NCI-H2227 (cell line): ENCODE results near the gene LMBRD1.
"Not testable (repeated sequence)": the region's sequence is repeated elsewhere in the genome, so short reads cannot be mapped to it uniquely, and the experiment has no call there.

ENCODE experiments used
- DNase-seq: peaks from one replicate; lab custom pipeline; 2025; ENCODE audit not compliant: unreplicated experiment; lab: John Stamatoyannopoulos, UW

LMBRD1 gene

DNA sequence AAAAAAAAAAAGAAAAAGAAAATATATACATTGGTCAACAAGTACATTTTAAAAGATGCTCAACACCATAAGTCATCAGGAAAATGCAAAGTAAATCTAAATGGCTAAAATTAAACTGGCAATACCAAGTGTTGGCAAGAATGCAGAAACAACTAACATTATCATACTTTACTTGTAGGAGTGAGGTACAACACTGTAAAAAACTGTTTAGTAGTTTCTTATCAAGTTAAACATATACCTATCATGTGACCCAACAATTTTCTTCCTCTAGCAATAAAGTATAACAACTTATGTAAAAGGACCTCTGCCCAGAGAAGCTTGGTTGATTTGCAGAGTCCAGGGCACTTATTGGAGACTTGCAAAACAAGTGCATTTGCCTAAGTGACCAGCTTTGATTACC, 40.4 kb downstream of the LMBRD1 start:
- DNase-seq: no peak

DNA sequence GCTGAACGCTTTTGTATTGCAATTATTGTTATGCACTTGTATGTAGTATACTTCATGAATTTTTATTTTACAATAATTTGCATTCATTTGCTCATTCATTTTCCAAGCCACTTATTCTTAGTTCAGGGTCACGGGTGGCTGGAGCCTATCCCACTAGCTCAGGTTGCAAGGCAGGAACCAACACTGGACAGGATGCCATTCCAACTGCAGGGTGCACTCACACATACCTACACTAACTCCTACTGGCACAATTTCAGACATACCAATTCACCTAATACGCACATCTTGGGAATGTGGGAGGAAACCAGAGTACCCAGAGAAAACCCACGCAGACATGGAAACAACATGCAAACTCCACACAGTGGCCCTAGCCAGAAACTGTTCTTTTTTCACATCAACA, 61.8 kb downstream of the LMBRD1 start:
- no peak for DNase-seq

DNA sequence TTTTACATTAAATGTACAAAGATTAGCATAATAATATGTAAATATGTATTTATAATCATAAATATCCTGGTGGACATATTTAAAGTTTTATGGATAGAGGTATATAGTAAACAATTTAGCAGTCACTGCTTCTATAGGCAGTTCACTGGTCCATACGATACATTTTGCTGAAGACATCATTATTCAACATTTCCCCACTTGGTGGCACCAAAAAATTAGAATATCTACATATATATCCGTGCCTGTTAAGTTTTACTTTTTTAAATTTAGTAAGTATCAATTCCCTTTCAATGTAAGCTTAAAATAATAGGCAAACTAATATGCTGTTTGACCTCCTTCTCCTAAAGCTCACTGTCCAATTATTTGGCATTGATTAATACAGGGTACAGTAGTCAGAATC, 64.2 kb downstream of the LMBRD1 start:
- peak; percentile 1 for DNase-seq

GRCh38 chr6:69732045-69732444, 64.8 kb downstream of the LMBRD1 start:
- DNase-seq: no peak

DNA sequence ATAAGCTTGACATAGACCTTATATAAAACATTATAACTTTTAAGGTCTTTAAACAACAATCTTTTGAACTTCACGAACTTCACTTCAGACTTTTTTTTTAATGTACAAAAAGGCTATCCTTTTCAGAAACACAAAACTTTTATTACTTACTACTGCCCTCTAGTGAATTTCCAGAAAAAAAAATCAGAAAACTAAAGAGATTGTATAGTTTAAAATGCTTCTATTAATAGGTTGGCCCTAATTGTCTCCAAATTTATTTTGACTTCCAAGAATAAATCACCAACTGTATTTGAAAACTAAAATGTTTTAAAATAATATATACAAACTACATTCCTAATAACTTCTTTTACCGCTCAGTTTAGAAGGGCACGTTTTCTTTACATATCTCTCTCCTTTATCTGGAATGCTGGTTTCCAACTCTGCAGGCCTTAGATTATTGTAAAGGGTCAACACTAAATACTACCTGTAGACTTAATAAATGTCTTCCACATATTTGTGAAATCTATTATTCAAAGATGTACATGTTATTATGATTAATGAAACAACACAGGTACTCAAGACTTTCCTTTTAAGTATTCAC, 66.8 kb downstream of the LMBRD1 start:
- no peak for DNase-seq

- DNase-seq: no peak
Measured at GRCh38 chr6:69722683-69723082, 74.1 kb downstream of the LMBRD1 start.

DNA sequence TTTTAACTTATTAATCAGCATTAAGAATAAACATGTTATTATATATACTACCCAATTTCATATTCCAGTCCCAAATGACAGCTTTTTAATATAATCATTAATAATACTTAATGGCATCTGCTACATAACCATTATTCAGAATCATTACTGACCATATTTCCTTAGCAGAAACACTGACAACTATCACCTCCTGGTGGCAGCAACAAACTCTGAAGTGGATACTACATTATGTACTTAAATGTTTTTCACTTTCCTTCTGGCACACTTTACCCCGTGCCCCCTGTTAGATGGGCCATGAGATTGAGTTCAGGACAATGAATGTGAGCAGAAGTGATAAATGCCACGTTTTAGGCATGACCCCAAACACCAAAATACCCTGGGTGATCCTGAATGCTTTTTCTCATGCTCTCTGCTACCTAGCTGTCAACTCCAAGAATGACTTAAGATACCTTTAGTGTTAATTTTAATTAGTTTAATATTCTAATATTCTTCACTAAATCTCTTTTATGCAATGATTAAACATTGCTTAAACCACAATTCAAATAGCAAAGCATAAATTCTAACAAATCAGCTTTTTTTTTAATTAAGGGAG, 77.1 kb downstream of the LMBRD1 start:
- DNase-seq: peak; percentile 9

DNA sequence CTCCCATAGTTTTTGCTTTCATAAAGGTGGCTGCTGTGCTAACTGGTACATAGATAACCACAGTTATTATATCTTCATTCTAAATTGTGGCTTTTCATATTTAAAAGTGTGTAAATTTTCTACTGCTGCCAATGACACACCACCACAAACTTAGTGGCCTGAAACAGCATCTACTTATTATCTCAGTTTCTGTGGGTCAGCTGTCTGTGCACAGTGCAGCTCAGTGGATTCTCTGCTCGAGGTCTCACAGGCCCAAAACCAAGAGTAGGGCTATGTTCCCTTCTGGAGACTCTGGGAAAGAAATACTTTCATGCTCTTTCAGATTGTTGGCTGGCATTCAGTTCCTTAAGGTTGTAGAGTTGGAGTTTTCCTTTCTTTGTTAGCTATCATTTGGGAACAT, 90.1 kb downstream of the LMBRD1 start:
- DNase-seq: no peak

GRCh38 chr6:69705954-69706353, 90.9 kb downstream of the LMBRD1 start:
- DNase-seq: no peak

DNA sequence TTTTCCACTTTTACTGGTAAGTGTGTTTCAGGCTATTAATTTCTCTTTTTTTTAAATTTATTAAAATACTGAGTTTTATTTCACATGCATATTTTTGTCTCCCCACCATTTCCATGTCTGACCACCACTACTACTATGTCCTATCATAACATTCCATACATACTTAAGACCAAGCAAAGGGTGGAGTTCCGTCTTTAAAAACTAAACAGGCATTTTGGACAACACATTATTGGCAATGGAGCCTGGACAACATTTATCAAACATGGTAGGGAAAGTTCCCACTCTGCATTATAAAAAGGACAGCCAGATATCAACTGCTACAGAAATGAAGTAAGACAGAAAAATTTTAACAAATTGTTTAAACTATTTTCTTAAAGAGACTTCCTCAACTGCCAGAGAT, 91.9 kb downstream of the LMBRD1 start:
- DNase-seq: no peak

DNA sequence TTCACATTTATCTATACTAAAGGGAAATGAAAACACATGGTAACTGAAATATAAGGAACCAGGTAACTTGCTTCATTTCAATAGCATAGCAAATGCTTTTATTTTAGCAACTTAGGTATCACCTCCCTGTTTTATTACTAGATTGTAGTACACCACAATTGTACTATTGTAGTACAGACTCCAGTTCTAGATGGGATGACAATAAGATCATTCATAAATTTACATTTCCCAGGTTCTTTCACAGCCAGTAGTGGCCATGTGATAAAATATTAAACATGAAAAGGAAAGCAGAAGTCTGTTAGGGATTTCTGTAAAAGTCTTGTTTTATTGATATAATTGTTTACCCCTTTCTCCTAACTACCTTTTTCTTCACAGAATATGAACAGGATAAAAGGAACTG, 97.2 kb downstream of the LMBRD1 start:
- DNase-seq: no peak

DNA sequence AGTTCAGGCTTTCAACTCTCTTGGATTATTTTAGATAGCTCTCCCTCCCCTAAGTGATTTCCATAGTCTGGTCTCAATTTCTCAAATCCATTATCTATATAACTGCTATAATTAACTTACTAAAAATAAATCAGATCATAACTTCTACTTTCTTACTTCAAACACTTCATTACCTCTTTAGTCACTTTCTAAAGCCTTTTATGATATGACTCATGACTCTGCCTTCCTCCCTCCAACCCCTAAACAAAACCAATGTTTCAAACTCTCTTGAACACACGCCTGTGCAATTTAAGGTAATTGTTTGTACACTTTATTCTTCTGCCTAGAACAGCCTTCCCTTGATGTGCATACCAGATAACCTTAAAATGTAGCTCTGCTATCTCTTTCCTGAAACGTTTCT, 100.5 kb downstream of the LMBRD1 start:
- DNase-seq: peak; percentile 1

- DNase-seq: no peak
Measured at GRCh38 chr6:69693762-69694161, 103.0 kb downstream of the LMBRD1 start.

DNA sequence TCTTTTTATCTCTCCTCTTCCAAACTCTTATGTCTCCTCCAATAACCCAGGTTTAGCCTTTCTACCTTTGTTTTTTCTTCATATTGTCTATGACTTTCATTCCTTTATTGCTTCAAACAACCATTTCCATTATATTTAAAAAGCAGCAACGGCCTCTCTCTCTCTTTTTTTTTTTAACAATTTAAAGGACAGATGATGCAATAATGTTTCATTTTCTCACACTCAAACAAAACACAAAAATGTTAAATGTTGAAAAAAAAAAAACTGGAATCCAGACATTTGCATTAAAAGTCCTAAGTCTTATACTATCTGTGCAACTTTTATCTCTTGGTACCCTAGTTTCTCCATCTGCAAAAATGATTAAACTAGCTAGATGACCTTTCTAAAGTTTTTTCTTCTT, 105.8 kb downstream of the LMBRD1 start:
- no peak for DNase-seq

DNA sequence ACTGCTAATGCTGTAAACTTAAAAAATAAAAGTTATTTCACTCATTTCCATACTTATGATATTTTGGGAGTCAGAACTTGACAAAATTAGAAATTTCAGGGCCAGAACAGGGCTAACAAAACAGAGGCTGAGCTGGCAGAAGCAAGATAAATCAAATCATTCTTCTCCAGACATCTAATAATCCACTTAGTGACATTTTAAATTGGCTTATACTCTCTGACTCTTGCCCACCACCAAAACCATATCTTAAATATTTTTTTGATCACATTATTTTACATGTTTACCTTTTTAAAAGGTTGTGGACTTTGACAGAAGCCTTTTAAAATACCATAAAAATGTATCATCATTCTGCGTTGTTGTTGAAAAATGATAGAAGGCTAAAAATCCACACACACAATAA, 116.5 kb downstream of the LMBRD1 start:
- DNase-seq: no peak

- DNase-seq: no peak
Measured at GRCh38 chr6:69673298-69673697, 123.5 kb downstream of the LMBRD1 start.

DNA sequence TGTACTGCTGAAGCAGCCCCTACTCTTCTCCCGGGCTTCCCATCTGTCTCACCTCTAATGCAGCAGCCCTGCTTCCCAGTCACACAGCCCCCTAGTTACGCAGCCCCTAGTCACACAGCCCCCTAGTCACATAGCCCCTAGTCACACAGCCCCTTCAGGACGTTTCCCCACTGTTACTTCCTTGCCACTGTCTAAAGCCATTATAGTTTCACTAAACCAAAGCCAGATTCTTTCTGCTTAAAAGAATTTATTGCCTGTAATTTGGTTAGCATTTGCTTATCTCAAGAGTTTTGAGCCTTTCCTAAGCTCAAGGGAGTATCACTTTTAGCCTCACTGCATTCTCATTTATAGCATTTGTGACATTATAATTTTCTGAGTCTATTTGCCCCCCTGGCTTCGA, 127.9 kb downstream of the LMBRD1 start:
- DNase-seq: no peak

DNA sequence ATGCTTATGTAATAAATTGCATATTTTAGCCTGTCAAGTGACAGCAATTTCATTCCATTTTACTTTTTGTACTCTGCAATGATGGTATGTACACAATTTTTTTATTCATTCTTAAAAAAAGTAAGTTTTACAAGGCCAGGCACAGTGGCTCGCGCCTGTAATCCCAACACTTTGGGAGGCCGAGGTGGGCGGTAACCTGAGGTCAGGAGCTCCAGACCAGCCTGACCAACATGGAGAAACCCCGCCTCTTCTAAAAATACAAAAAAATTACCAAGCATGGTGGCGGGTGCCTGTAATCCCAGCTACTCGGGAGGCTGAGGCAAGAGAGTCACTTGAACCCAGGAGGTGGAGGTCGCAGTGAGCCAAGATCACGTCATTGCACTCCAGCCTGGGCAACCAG, 130.0 kb downstream of the LMBRD1 start:
- not testable (repeated sequence) for DNase-seq

DNA sequence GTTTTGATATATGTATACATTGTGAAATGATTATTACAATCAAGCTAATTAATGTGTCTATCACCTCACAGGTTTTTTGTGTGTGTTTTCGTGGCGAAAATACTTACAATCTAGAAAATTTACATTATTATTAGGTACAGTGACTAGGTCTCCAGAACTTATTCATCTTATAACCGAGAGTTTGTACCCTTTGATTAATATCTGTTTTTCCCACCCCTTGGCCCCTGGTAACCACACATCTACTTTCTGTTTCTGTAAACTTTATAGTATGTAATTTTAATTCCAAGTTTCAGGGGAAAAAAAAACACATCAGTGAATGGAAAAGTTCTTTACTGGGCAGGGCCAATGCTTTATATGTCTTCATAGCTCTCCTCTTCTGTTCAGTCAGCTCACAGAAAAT, 131.4 kb downstream of the LMBRD1 start:
- DNase-seq: no peak

GRCh38 chr6:69664551-69664950, 132.3 kb downstream of the LMBRD1 start:
- no peak for DNase-seq

DNA sequence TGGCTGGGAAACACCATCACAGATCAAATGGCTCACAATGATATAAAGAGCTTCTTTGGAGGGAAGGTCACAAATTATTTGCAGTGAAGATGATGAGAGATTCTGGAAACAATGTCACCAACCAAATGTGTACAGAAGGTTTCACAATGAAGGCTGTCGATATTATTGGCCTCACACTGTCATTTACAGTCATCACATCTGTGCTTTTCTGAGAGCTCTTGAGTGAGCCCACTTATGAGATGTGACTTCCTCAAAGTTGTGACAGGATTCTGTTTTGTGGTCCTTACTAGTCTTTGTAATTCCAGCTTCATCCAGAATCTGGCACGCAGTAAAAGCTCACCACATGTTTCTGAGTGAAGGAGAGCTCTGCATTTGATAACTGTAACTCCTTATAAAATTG, 133.6 kb downstream of the LMBRD1 start:
- no peak for DNase-seq

DNA sequence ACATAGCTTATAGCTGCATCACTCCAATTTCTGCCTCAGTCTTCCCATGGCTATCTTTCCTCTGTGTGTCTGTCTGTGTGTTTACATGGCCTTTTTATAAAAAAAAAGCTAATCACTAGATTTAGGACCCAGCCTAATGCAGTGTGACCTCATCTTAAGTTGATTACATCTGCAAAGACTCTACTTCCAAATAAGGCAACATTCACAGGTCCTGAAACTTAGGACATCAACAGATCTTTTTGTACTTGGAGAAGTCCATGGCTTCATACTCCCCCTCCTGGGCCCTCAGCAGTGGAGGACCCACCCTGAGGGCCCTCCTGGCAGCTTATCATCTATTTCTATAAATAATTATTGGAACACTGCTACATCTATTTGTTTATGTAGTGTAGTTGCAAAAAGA, 146.1 kb downstream of the LMBRD1 start:
- DNase-seq: no peak

DNA sequence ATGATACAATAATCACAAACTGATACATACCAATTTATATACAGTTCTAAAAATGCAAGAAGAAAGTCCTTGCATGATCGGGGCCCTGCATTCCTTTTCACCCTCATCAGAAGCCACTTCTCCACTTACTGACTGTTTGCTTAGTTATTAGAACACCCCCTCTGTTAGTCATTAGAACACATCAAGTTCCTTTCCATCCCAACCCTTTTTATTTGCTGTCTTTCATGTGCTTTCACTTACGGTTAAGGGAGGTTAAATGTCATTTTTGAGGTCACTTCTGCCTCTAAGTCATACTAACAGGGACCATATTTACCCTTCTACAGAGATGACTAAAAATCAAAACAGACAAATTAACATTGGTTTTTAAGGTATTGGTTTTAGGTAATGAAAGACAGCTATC, 149.1 kb downstream of the LMBRD1 start:
- DNase-seq: no peak
